GM12872 (cell line): ENCODE results near the gene HOMEZ.

Experiments used
- CTCF ChIP-seq: IDR thresholded peaks from 3 replicates; pipeline ENCODE4 v1.5.1; 2011; ENCODE audit warnings: low read depth, mild to moderate bottlenecking, low read length, moderate library complexity; ENCODE audit not compliant: insufficient read depth

HOMEZ gene

DNA sequence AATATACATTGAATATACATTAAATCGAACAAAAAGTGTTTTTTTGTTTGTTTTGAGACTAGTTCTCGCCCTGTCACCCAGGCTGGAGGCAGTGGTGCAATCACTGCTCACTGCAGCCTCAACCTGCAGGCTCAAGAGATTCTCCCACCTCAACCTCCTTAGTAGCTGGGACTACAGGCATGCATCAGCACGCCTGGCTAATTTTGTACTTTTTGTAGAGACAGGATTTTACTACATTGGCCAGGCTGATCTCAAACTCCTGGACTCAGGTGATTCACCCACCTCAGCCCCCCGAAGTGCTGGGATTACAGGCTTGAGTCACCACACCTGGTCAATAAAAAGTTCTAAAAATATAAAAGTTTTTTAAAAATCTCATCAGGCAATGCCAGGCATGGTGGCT is 58.4 kb downstream of the HOMEZ start:
- TF ChIP-seq CTCF = no peak
